ENCODE data around the gene SMPDL3B.

Gene SMPDL3B

DNA sequence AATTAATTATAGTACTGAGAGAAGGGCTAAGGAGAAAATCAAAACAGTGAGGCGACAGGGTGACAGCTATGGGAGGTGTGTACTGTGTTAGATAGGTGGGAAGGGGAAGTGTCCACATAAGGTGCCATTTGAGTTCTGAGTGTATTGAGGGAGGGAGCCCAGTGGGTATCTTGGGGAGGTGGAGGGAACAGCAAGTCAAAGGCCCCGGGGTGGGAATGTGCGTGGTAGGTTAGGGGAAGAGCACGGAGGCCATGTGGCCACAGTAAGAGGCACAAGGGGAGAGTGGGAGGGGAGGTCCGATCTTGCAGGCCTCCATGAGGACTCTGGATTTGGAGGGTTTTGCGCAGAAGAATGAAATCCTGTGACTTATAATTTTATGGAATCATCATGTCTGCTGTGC, 22.0 kb downstream of the SMPDL3B start:
- no peak overlapping the region for H3K4me3 Mint-ChIP-seq
- H3K27me3 Mint-ChIP-seq = peaks cover 16% of the 10 kb centered on the region
- peaks cover 26% of the 10 kb centered on the region for H3K4me1 Mint-ChIP-seq
- ATAC-seq (no peak), DNase-seq (no peak)
- H3K27ac Mint-ChIP-seq = no peak overlapping the region
- no peaks in the 10 kb centered on the region for H3K9me3 Mint-ChIP-seq

DNA sequence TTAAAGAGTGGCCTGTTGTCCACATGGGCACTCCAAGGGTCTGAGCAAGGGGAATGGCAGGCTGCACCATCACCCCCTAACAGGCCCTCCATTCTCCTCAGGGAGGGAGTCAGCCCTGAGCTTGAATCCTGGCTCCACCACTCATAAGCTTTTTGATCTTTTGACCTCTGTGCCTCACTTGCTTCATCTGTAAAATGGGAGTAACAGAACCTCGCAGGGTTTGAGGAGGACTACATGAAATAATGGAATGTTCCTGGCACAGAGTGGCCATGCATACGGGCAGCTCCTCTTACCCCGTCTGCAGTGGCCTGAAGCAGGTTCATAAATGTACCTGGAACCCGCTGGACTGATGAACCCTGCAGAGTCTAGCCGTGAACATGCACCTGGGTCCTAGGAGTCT, 22.9 kb downstream of the SMPDL3B start:
- H3K4me1 Mint-ChIP-seq = peaks cover 30% of the 10 kb centered on the region
- H3K9me3 Mint-ChIP-seq = no peaks in the 10 kb centered on the region

DNA sequence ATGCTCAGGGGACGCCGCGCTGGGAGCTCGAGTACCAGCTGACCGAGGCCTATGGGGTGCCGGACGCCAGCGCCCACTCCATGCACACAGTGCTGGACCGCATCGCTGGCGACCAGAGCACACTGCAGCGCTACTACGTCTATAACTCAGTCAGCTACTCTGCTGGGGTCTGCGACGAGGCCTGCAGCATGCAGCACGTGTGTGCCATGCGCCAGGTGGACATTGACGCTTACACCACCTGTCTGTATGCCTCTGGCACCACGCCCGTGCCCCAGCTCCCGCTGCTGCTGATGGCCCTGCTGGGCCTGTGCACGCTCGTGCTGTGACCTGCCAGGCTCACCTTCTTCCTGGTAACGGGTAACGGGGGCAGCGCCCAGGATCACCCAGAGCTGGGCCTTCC, 23.7 kb downstream of the SMPDL3B start:
- Mint-ChIP-seq H3K4me1 (peaks cover 35% of the 10 kb centered on the region), H3K4me3 (no peak overlapping the region), H3K9me3 (no peaks in the 10 kb centered on the region), H3K27ac (no peak overlapping the region), H3K27me3 (peaks cover 16% of the 10 kb centered on the region)
- ATAC-seq = no peak
- DNase-seq = no peak

More for the DNA sequence above, 22.9 kb downstream of the SMPDL3B start:
- DNase-seq (no peak), ATAC-seq (no peak)
- Mint-ChIP-seq H3K4me3 (no peak overlapping the region), H3K27me3 (peaks cover 16% of the 10 kb centered on the region), H3K27ac (no peak overlapping the region)

DNA sequence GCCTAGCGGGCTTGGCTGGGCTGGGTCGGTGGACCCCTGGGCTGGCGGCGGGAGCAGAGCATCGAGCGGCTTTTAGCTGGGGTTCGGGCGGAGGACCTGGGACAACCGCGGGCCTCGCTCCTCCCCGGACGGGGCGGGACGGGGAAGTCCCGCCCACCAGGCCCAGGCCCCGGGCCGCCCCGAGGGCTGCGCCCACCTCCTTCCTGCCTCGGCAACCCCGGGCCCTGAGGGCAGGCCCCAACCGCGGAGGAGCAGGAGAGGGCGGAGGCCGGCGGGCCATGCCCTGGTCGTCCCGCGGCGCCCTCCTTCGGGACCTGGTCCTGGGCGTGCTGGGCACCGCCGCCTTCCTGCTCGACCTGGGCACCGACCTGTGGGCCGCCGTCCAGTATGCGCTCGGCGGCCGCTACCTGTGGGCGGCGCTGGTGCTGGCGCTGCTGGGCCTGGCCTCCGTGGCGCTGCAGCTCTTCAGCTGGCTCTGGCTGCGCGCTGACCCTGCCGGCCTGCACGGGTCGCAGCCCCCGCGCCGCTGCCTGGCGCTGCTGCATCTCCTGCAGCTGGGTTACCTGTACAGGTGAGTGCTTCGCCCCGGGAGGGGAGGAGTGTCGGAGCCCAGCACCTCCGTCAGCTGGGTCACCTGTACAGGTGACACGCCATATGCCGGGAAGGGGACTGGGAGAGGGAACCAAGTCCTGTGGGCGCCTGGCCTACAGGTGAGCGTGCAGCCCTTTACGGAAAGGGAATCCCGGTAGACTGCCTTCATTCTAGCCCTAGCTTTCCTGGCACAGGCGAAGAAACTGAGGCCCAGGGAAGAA, 25.2 kb downstream of the SMPDL3B start, which contains the start of gene XKR8:
Gene XKR8 (plus strand): TSS at position 182 of the 812 bp plus-strand sequence. CDS start 97 bp downstream, at position 279.
- Mint-ChIP-seq H3K27ac (peak within 1 kb of the TSS; percentile 91), H3K4me1 (peaks cover 36% of the 10 kb centered on the region), H3K4me3 (peak within 1 kb of the TSS; percentile 85 to 88), H3K27me3 (peaks cover 16% of the 10 kb centered on the region), H3K9me3 (no peaks in the 10 kb centered on the region)
- peak; percentile 98 for ATAC-seq
- DNase-seq = peak; percentile 84 to 85

DNA sequence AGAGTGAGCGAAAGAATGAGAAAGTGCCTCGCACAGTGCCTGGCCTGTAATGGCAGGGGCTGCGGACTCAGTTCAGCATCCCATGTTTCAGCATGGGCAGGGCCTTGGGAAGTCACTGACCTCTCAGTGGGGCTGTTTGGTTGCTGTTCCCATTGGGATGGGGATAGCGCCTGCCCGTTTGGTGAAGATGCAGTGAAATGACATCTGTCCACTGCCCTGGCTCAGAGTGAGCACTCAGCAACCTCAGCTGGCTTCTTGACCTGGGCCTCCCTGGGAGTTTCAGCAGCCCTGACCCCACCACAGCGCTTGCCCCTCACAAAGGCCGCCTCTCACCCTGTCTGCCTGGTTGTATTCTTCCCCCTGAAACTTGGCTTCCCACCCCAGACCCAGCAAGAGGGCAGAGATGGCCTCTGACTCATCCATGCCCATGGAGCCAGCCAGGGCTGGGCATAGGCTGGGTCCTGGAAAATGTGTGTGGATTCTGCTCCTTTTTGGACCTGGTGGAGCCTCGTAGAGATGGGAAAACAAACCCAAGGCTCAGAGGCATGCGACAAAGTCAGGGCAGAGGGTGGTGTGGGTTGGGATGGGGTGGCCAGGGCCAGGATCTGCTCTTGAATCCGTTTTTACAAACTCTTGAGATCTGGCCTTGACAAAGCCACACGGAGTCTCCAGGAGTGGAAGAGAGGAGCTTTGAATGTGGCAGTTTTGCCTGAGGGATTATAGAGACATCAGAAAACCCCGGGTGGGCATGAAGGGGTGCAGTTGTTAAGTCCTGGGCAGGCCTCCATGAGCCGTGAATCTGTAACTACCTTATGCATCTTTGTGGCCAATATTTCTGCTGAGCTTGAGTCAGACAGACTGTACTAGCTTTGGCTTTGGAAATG, 26.2 kb downstream of the SMPDL3B start:
- ATAC-seq = no peak
- H3K27me3 Mint-ChIP-seq = peaks cover 15% of the 10 kb centered on the region
- DNase-seq = no peak
- no peaks in the 10 kb centered on the region for H3K9me3 Mint-ChIP-seq
- H3K27ac Mint-ChIP-seq = no peak overlapping the region
- peaks cover 36% of the 10 kb centered on the region for H3K4me1 Mint-ChIP-seq
- peak overlapping the region; percentile 85 to 88 for H3K4me3 Mint-ChIP-seq

DNA sequence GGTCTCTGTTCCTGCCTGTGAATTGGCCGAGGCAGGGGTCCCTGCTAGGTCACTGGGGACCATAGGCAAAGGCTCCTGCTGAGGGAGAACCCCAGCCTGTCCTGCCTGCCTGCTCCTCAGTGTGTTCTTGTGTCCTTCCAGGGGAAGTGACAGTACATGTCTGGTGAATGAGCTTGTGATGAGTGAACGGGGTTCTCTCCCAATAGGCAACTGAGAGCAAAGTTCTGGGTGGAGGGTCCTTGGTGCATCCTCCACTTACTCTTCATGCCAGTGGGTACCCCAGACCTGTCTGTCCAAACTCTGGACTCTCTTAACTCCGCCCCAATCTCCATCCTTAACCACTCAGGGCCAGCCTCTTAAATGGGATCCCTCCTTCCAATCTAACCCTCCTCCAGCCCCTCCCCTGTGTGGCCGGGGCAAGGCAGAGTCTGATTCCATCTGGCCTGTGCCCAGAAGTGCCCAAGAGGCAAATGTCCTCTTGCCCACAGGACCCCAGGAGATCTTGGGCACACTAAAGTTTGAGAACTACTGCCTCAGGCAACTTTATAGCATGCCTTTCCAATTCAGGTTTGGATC, 26.9 kb downstream of the SMPDL3B start:
- peaks cover 36% of the 10 kb centered on the region for H3K4me1 Mint-ChIP-seq
- ATAC-seq (no peak), DNase-seq (no peak)
- H3K4me3 Mint-ChIP-seq = peak overlapping the region; percentile 56 to 88
- H3K27me3 Mint-ChIP-seq = peaks cover 8% of the 10 kb centered on the region
- H3K9me3 Mint-ChIP-seq = no peaks in the 10 kb centered on the region
- H3K27ac Mint-ChIP-seq = no peak overlapping the region

DNA sequence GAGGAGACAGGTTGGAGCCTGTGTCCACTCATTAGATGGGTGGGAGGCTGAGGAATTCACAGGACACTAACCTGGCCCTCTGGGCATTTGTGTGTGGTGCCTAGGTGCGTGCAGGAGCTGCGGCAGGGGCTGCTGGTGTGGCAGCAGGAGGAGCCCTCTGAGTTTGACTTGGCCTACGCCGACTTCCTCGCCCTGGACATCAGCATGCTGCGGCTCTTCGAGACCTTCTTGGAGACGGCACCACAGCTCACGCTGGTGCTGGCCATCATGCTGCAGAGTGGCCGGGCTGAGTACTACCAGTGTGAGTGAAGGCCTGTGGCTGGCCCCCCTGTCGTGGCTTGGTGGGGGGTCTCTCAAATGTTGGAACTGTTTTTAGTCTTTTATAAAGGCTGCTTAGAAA, 28.6 kb downstream of the SMPDL3B start:
- no peak overlapping the region for H3K4me3 Mint-ChIP-seq

DNA sequence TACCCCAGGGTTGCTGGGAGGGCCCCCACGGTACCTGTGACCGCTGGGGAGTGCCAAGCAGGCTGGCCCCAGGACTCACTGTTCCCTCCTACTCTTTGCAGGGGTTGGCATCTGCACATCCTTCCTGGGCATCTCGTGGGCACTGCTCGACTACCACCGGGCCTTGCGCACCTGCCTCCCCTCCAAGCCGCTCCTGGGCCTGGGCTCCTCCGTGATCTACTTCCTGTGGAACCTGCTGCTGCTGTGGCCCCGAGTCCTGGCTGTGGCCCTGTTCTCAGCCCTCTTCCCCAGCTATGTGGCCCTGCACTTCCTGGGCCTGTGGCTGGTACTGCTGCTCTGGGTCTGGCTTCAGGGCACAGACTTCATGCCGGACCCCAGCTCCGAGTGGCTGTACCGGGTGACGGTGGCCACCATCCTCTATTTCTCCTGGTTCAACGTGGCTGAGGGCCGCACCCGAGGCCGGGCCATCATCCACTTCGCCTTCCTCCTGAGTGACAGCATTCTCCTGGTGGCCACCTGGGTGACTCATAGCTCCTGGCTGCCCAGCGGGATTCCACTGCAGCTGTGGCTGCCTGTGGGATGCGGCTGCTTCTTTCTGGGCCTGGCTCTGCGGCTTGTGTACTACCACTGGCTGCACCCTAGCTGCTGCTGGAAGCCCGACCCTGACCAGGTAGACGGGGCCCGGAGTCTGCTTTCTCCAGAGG, 31.8 kb downstream of the SMPDL3B start:
- H3K4me3 Mint-ChIP-seq = no peak overlapping the region

More for the DNA sequence above, 28.6 kb downstream of the SMPDL3B start:
- Mint-ChIP-seq H3K4me1 (peaks cover 40% of the 10 kb centered on the region), H3K9me3 (no peaks in the 10 kb centered on the region), H3K27me3 (no peaks in the 10 kb centered on the region), H3K27ac (peak overlapping the region in 1 of 2 donors; percentile 52)
- ATAC-seq (no peak), DNase-seq (no peak)

DNA sequence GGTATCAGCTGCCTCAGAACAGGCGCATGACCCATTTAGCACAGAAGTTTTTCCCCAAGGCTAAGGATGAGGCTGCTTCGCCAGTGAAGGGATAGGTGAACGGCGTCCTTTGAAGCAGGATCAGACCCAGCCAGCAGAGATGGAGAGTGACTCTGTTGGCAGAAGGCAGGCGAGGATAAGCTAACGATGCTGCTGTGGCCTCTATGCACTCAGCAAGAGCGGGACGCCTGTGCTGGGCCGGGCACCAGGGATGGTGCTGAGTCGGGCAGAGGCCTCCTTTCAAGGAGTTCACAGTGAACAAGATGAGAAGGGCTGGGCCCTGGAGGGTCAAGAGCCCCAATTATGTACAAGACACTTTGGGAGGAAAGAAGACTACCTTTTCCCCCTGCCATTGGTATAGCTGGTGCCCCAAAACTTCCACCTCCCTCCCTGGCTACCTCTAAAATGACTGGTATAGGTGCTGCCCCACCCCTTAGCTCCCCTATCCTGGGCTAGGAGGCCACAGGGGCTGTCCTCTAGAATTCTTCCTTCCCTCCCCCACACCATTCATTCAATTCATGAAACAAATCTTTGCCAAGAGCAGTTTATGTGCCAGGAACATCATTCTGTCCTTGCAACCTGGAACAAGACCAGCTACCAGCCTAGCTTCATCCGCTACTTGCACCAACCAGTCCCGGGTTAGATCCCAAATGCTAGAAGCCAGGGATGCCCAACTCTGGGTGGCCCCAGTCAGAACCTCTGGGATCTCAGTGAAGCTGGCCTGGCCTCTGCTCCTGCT, 32.5 kb downstream of the SMPDL3B start:
- DNase-seq (no peak), ATAC-seq (no peak)
- peaks cover 15% of the 10 kb centered on the region for H3K4me1 Mint-ChIP-seq
- H3K4me3 Mint-ChIP-seq = no peak overlapping the region
- no peaks in the 10 kb centered on the region for H3K27me3 Mint-ChIP-seq
- peak overlapping the region in 1 of 2 donors; percentile 28 for H3K27ac Mint-ChIP-seq
- H3K9me3 Mint-ChIP-seq = no peaks in the 10 kb centered on the region

More for the DNA sequence above, 31.8 kb downstream of the SMPDL3B start:
- no peaks in the 10 kb centered on the region for H3K9me3 Mint-ChIP-seq
- H3K27me3 Mint-ChIP-seq = no peaks in the 10 kb centered on the region
- H3K4me1 Mint-ChIP-seq = peaks cover 21% of the 10 kb centered on the region
- DNase-seq (no peak), ATAC-seq (no peak)
- H3K27ac Mint-ChIP-seq = no peak overlapping the region

DNA sequence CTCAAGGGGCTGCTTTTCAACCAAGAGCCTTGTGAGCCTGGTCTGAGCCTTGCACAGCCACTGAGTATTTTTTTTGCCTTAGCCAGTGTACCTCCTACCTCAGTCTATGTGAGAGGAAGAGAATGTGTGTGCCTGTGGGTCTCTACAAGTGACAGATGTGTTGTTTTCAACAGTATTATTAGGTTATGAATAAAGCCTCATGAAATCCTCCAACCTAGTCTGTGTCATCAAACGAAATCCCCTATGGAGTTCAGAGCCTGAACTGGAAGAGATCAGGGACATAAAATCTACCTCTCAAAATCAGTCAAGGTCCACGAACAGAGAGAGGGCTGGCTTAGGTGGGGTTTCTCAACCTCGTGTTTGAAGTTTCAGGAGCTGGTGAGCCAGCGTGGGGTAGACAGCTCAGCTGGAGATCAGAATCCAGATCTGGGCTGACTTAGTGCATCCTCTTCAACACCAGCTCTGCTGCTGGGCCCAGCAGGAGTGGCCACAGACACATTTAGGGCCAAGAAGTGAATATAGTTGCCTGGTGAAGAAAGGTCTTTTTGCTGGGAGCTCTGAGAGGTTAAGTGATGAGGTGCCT, 33.2 kb downstream of the SMPDL3B start:
- Mint-ChIP-seq H3K4me3 (no peak overlapping the region), H3K27ac (peak overlapping the region; percentile 28 to 81), H3K9me3 (no peaks in the 10 kb centered on the region), H3K27me3 (no peaks in the 10 kb centered on the region), H3K4me1 (peaks cover 15% of the 10 kb centered on the region)
- no peak for DNase-seq
- no peak for ATAC-seq

DNA sequence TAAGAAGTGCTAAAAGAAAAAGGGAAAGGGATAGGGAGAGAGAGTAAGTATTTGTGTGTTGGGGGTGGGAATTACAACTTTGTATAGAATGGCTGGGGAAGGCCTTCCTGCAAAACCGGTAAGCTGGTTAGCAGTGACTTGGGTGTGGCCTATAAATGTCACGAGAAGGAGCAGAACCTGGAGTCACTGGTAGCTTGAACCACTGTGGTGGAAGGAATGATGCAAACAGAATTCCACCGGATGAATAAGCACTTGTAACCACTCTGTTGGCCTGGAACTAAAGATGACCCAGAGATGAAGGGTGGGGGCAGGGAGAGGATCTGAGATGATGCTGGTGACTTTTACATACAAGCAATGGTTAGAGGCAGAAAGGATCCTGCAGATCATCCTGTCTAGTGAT, 33.9 kb downstream of the SMPDL3B start:
- no peaks in the 10 kb centered on the region for H3K9me3 Mint-ChIP-seq
- peaks cover 9% of the 10 kb centered on the region for H3K4me1 Mint-ChIP-seq
- H3K27me3 Mint-ChIP-seq = no peaks in the 10 kb centered on the region
- no peak overlapping the region for H3K4me3 Mint-ChIP-seq
- peak overlapping the region; percentile 6 to 81 for H3K27ac Mint-ChIP-seq
- DNase-seq = no peak
- no peak for ATAC-seq

DNA sequence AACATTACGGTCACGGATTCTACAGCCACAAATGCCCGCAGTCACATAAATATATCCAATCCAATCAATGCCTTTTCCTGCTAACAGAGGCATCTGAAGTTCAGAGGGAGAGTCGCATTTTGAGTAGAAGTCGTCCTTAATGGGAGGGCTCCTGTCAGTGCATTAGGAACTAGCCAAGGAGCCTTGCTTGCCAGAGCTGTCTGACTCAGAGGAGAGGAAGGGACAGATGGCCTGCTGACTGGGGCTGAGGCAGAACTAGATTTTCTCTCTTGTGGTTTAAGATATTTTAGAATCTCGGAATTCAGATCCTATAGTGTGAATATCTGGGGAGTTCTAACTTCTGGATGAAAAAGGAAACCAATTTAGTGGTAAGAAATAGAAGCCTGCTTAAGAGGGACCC, 35.6 kb downstream of the SMPDL3B start:
- Mint-ChIP-seq H3K4me1 (peaks cover 9% of the 10 kb centered on the region), H3K4me3 (no peak overlapping the region), H3K9me3 (no peaks in the 10 kb centered on the region), H3K27me3 (no peaks in the 10 kb centered on the region), H3K27ac (no peak overlapping the region)
- ATAC-seq (no peak), DNase-seq (no peak)

DNA sequence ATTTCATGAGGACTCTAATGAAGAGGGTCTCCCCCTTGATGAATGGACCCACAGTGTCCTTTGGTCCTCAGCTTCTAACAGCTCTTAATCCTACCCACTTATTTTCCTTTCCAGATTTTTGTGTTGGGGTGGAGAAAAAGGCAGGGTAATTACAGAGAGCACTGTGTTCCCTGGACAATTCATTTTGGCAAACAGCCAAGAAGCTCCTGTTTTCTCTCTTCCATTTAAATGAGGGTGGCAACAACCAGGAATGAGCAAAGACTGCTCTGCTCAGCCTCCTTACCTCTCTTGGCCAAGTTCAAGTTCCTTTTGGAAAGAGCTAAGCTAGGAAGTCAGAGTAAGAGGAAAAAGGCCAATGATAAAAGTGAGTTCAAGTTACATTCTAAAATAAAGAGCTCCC, 36.9 kb downstream of the SMPDL3B start:
- Mint-ChIP-seq H3K9me3 (no peaks in the 10 kb centered on the region), H3K27ac (no peak overlapping the region), H3K27me3 (no peaks in the 10 kb centered on the region), H3K4me3 (no peak overlapping the region), H3K4me1 (peaks cover 9% of the 10 kb centered on the region)
- DNase-seq (no peak), ATAC-seq (no peak)

DNA sequence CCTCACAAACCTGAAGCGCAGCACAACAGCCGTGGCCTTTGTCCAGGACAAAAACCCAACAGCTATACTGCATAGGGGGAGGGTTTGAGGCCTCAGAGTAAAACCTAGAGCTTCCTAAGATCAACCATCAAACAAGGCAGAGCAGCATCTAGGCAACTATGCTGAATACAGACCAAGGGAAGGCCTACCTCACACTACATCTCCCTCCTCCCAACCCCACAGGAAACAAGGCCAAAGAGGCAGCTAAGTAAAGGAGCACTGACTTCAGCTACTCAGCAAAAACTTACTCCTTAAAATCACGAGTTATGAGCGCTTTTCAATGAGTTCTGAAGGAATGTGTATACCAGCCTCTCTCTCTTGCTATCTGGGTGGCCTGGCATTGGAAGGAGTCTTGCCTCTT, 37.3 kb downstream of the SMPDL3B start:
- ATAC-seq = no peak
- H3K9me3 Mint-ChIP-seq = no peaks in the 10 kb centered on the region
- H3K27ac Mint-ChIP-seq = no peak overlapping the region

More for the DNA sequence above, 37.3 kb downstream of the SMPDL3B start:
- Mint-ChIP-seq H3K4me1 (peaks cover 9% of the 10 kb centered on the region), H3K4me3 (no peak overlapping the region), H3K27me3 (no peaks in the 10 kb centered on the region)
- no peak for DNase-seq
